ENCODE results near the gene DRD3.

DRD3 gene

GRCh38 chr3:114133947-114134346 lies 44.9 kb downstream of the DRD3 start:
- TF ChIP-seq CTCF (IDR thresholded peaks at IDR 0.05; ENCODE audit: control insufficient read depth, insufficient read depth, low read depth, low read length, missing control alignments), result no peak
- no peak for DNase-seq (ENCODE audit: low read depth)
- no peak overlapping the region for H3K4me3 ChIP-seq (ENCODE audit: control insufficient read depth, low read depth, low read length)

- no peak for DNase-seq (ENCODE audit: low read depth)
- TF ChIP-seq CTCF (IDR thresholded peaks at IDR 0.05; ENCODE audit: control insufficient read depth, insufficient read depth, low read depth, low read length, missing control alignments), result no peak
- no peak overlapping the region for H3K4me3 ChIP-seq (ENCODE audit: control insufficient read depth, low read depth, low read length)
Observed at GRCh38 chr3:114132500-114132899, 46.4 kb downstream of the DRD3 start.

GRCh38 chr3:114128826-114129225 lies 50.0 kb downstream of the DRD3 start:
- DNase-seq (ENCODE audit: low read depth), result no peak
- no peak for TF ChIP-seq CTCF (IDR thresholded peaks at IDR 0.05; ENCODE audit: control insufficient read depth, insufficient read depth, low read depth, low read length, missing control alignments)
- H3K4me3 ChIP-seq (ENCODE audit: control insufficient read depth, low read depth, low read length), result no peak overlapping the region

- no peak for TF ChIP-seq CTCF (IDR thresholded peaks at IDR 0.05; ENCODE audit: control insufficient read depth, insufficient read depth, low read depth, low read length, missing control alignments)
- no peak overlapping the region for H3K4me3 ChIP-seq (ENCODE audit: control insufficient read depth, low read depth, low read length)
- no peak for DNase-seq (ENCODE audit: low read depth)
Observed at GRCh38 chr3:114128231-114128630, 50.6 kb downstream of the DRD3 start.

- H3K4me3 ChIP-seq (ENCODE audit: control insufficient read depth, low read depth, low read length), result no peak overlapping the region
- no peak for TF ChIP-seq CTCF (IDR thresholded peaks at IDR 0.05; ENCODE audit: control insufficient read depth, insufficient read depth, low read depth, low read length, missing control alignments)
- DNase-seq (ENCODE audit: low read depth), result no peak
Observed at GRCh38 chr3:114127517-114127916, 51.3 kb downstream of the DRD3 start.

- DNase-seq (ENCODE audit: low read depth), result no peak
- no peak overlapping the region for H3K4me3 ChIP-seq (ENCODE audit: control insufficient read depth, low read depth, low read length)
- no peak for TF ChIP-seq CTCF (IDR thresholded peaks at IDR 0.05; ENCODE audit: control insufficient read depth, insufficient read depth, low read depth, low read length, missing control alignments)
Observed at GRCh38 chr3:114126461-114126860, 52.4 kb downstream of the DRD3 start.

Measured in AG09309 (cell line).